Right lobe of liver (tissue), 4 donors: ENCODE data around the gene ABCA9.

Experiments used
- POLR2A ChIP-seq: fragments of 450-650 bp; IDR thresholded peaks from one replicate; pipeline ENCODE4 v1.6.1; 2017; ENCODE audit warnings: antibody characterized with exemption, mild to moderate bottlenecking
- TF ChIP-seq, protein P1 (sequence below), 4 donors: fragments of 200-600 bp in 3 of 4; fragments of 450-650 bp in 1 of 4; IDR thresholded peaks; one replicate each; pipeline versions ENCODE4 v1.5.1 to v1.8.0; 2016 to 2022; ENCODE audit warnings: antibody characterized with exemption in 4 of 4, mild to moderate bottlenecking in 2 of 4
- donor health status: DM: no; HTN: no; CAD: no.
- donor health status: DM: no; HTN: no; CAD: no.
- donor health status: DM: no; HTN: yes; CAD: no.

DNA sequence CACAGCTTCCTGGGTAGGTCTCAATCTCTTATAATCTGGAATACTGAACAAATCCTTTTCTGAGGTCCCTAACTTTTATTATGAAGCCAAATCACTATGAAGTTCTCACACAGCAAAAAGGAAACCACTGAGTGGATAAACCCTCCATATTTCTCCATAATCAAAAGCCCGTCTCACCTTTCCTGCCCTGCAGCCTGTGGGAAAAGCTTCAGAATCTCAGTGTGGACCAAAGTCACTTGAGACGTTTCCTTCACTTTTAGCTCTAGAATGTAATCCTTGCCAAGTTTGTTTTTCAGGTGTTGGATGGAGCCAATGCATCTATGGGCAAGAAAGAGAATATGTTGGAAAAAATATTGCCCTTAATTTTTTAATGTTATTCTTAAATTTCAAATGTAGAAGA, 22.0 kb upstream of the ABCA9 start:
- TF ChIP-seq, protein P1, sequence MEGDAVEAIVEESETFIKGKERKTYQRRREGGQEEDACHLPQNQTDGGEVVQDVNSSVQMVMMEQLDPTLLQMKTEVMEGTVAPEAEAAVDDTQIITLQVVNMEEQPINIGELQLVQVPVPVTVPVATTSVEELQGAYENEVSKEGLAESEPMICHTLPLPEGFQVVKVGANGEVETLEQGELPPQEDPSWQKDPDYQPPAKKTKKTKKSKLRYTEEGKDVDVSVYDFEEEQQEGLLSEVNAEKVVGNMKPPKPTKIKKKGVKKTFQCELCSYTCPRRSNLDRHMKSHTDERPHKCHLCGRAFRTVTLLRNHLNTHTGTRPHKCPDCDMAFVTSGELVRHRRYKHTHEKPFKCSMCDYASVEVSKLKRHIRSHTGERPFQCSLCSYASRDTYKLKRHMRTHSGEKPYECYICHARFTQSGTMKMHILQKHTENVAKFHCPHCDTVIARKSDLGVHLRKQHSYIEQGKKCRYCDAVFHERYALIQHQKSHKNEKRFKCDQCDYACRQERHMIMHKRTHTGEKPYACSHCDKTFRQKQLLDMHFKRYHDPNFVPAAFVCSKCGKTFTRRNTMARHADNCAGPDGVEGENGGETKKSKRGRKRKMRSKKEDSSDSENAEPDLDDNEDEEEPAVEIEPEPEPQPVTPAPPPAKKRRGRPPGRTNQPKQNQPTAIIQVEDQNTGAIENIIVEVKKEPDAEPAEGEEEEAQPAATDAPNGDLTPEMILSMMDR (IDR thresholded peaks at IDR 0.05) = no peak
- TF ChIP-seq POLR2A = no peak
